GM23248 (cell line): ENCODE results near the gene RCAN2. TPM values are rescaled to one million over a fixed set of nuclear protein-coding genes. Genes with fewer than 3 reads are reported as not detected.

Experiments used
- DNase-seq: peaks from one replicate; pipeline ENCODE4 v3.0.0-alpha.2; 2015
- H2AFZ ChIP-seq: fragments of 200-600 bp; sonication (generic); 2 replicates; pipeline ENCODE4 v1.6.1; 2016; ENCODE audit warnings: antibody characterized with exemption
- H3F3A ChIP-seq: fragments of 200-600 bp; sonication (generic); 2 replicates; pipeline ENCODE4 v1.6.1; 2016; ENCODE audit warnings: mild to moderate bottlenecking, antibody characterized with exemption, mixed run types; ENCODE audit not compliant: insufficient read depth
- H3K27ac ChIP-seq: fragments of 200-600 bp; sonication (generic); 2 replicates; pipeline ENCODE4 v1.5.1; 2016; ENCODE audit warnings: mild to moderate bottlenecking
- H3K27me3 ChIP-seq: fragments of 200-600 bp; sonication (generic); replicated peaks from 2 replicates; pipeline ENCODE4 v1.6.1; 2016; ENCODE audit warnings: mild to moderate bottlenecking; ENCODE audit not compliant: insufficient read depth
- H3K36me3 ChIP-seq: fragments of 200-600 bp; sonication (generic); 2 replicates; pipeline ENCODE4 v1.6.1; 2016; ENCODE audit warnings: low read depth, mild to moderate bottlenecking
- H3K4me1 ChIP-seq: fragments of 200-600 bp; sonication (generic); 2 replicates; pipeline ENCODE4 v1.6.1; 2016; ENCODE audit warnings: mild to moderate bottlenecking; ENCODE audit not compliant: insufficient read depth
- H3K4me2 ChIP-seq: fragments of 200-600 bp; sonication (generic); one replicate; pipeline ENCODE4 v1.6.1; 2016; ENCODE audit warnings: mild to moderate bottlenecking; ENCODE audit not compliant: unreplicated experiment
- H3K4me3 ChIP-seq: fragments of 200-600 bp; sonication (generic); 2 replicates; pipeline ENCODE4 v1.5.1; 2016; ENCODE audit warnings: mild to moderate bottlenecking
- H3K79me2 ChIP-seq: fragments of 200-600 bp; sonication (generic); 2 replicates; pipeline ENCODE4 v1.6.1; 2016; ENCODE audit warnings: mild to moderate bottlenecking; ENCODE audit not compliant: insufficient read depth
- H3K9ac ChIP-seq: fragments of 200-600 bp; sonication (generic); 2 replicates; pipeline ENCODE4 v1.6.1; 2016; ENCODE audit warnings: mild to moderate bottlenecking
- H3K9me2 ChIP-seq: fragments of 200-600 bp; sonication (generic); 2 replicates; pipeline ENCODE4 v1.6.1; 2016; ENCODE audit warnings: mixed run types, mild to moderate bottlenecking, moderate library complexity; ENCODE audit not compliant: insufficient read depth
- H3K9me3 ChIP-seq: fragments of 200-600 bp; sonication (generic); one replicate; pipeline ENCODE4 v1.6.1; 2017; ENCODE audit warnings: low read depth
- H4K20me1 ChIP-seq: fragments of 200-600 bp; sonication (generic); 2 replicates; pipeline ENCODE4 v1.6.0; 2016; ENCODE audit not compliant: insufficient read depth
- EZH2 ChIP-seq: fragments of 200-600 bp; sonication (generic); IDR thresholded peaks from 2 replicates; pipeline ENCODE4 v1.6.1; 2018; ENCODE audit warnings: antibody characterized with exemption, mild to moderate bottlenecking; ENCODE audit not compliant: insufficient read depth, poor library complexity, severe bottlenecking
- EZH2phosphoT487 ChIP-seq: fragments of 200-600 bp; sonication (generic); IDR thresholded peaks from 2 replicates; pipeline ENCODE4 v1.6.1; 2018; ENCODE audit warnings: antibody characterized with exemption, moderate library complexity, mild to moderate bottlenecking, low read depth; ENCODE audit not compliant: insufficient read depth
- WGBS, 2 experiments: methylation state at CpG; one replicate each; pipeline ENCODE4 v1.1.6; 2015 to 2017; ENCODE audit warnings: low lambda C conversion rate in 2 of 2, low coverage in 1 of 2; ENCODE audit errors: missing lambda C conversion rate in 2 of 2; 5-methylcytosine and 5-hydroxymethylcytosine counted together
- in situ Hi-C: fragments of 300-500 bp; cut with MboI; formaldehyde crosslinking; loops from 2 replicates; pipeline ENCODE4 v1.15.0; 2020
- polyA plus RNA-seq: library from polyadenylated mRNA; unstranded; fragments of >200 nt; fragmentation: Nextera tagmentation; extraction: Ambion mirVana; gene quantifications from 2 replicates; pipeline ENCODE4 v1.2.1, GENCODE V29; 2016
- total RNA-seq: library from RNA; depleted of rRNA; stranded (reverse); fragments of >200 nt; shearing (Covaris generic); gene quantifications from 2 replicates; pipeline ENCODE4 v1.2.3, GENCODE V29; 2014

Gene RCAN2
- total and polyA plus RNA-seq, 2 experiments from 2014 or later: 6.5 to 8.8 TPM

DNA sequence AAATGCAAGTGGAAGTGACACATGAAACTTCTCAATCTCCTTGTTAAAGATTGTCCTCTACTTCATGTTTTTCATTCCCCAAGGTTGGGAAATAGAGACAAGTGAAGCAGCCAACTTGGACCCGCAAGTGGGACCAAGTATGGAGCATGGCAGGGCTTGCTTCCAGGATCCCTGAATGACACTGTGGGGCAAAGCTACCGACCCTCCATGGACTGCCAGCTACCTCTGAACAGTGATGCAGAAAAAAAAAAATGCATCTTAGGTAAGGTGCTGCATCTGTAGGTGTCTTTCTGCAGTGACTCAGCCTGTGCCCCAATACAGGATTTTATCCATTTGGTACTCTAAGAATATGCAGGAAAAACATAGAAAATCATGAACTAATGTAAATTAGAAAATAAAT is 201.4 kb downstream of the RCAN2 start:
- no peak overlapping the region for H3K27ac ChIP-seq
- H3K79me2 ChIP-seq: no peaks in the 10 kb centered on the region
- H3F3A ChIP-seq: no peaks in the 10 kb centered on the region
- H3K9ac ChIP-seq: no peak overlapping the region
- DNase-seq: no peak
- TF ChIP-seq EZH2 (no peak), EZH2phosphoT487 (no peak)
- no peaks in the 10 kb centered on the region for H4K20me1 ChIP-seq
- no peaks in the 10 kb centered on the region for H3K9me3 ChIP-seq
- no peaks in the 10 kb centered on the region for H3K27me3 ChIP-seq
- no peaks in the 10 kb centered on the region for H3K9me2 ChIP-seq
- H3K36me3 ChIP-seq: no peaks in the 10 kb centered on the region
- no peak overlapping the region for H2AFZ ChIP-seq
- H3K4me3 ChIP-seq: no peak overlapping the region
- in situ Hi-C loops: no loop called here
- 50 to 57% methylated on average over 2 of the region's 2 CpGs for WGBS, 2 experiments
- no peak overlapping the region for H3K4me2 ChIP-seq
- no peaks in the 10 kb centered on the region for H3K4me1 ChIP-seq

GRCh38 chr6:46288835-46289234 is 202.4 kb downstream of the RCAN2 start:
- no peaks in the 10 kb centered on the region for H3K27me3 ChIP-seq
- H3K9me2 ChIP-seq: no peaks in the 10 kb centered on the region
- H3K4me3 ChIP-seq: no peak overlapping the region
- no peaks in the 10 kb centered on the region for H3K36me3 ChIP-seq
- H3K9ac ChIP-seq: no peak overlapping the region
- 91 to 98% methylated on average over 3 of the region's 3 CpGs for WGBS, 2 experiments
- in situ Hi-C loops: no loop called here
- no peak for DNase-seq
- H3K4me1 ChIP-seq: no peaks in the 10 kb centered on the region
- no peak overlapping the region for H3K27ac ChIP-seq
- H3K79me2 ChIP-seq: no peaks in the 10 kb centered on the region
- no peak for TF ChIP-seq EZH2phosphoT487
- TF ChIP-seq EZH2: no peak
- H2AFZ ChIP-seq: no peak overlapping the region
- no peaks in the 10 kb centered on the region for H4K20me1 ChIP-seq
- H3K9me3 ChIP-seq: no peaks in the 10 kb centered on the region
- H3F3A ChIP-seq: no peaks in the 10 kb centered on the region
- H3K4me2 ChIP-seq: no peak overlapping the region

- H3K79me2 ChIP-seq: no peaks in the 10 kb centered on the region
- no peak overlapping the region for H2AFZ ChIP-seq
- no peaks in the 10 kb centered on the region for H3K27me3 ChIP-seq
- TF ChIP-seq EZH2: no peak
- no peak for TF ChIP-seq EZH2phosphoT487
- H3K4me2 ChIP-seq: no peak overlapping the region
- WGBS, 2 experiments: 91 to 94% methylated on average over 5 of the region's 5 CpGs
- no peak overlapping the region for H3K9ac ChIP-seq
- no peaks in the 10 kb centered on the region for H3K9me3 ChIP-seq
- H3K36me3 ChIP-seq: no peaks in the 10 kb centered on the region
- DNase-seq: no peak
- H4K20me1 ChIP-seq: no peaks in the 10 kb centered on the region
- no peaks in the 10 kb centered on the region for H3K9me2 ChIP-seq
- H3K27ac ChIP-seq: no peak overlapping the region
- H3F3A ChIP-seq: no peaks in the 10 kb centered on the region
- in situ Hi-C loops: no loop called here
- H3K4me1 ChIP-seq: no peaks in the 10 kb centered on the region
- H3K4me3 ChIP-seq: no peak overlapping the region
Observed at GRCh38 chr6:46287681-46288080, 203.6 kb downstream of the RCAN2 start.

GRCh38 chr6:46287043-46287442 is 204.2 kb downstream of the RCAN2 start:
- Histone ChIP-seq H4K20me1 (no peaks in the 10 kb centered on the region), H3K9ac (no peak overlapping the region), H3K79me2 (no peaks in the 10 kb centered on the region), H3K27ac (no peak overlapping the region), H3K4me1 (no peaks in the 10 kb centered on the region), H2AFZ (no peak overlapping the region), H3K9me3 (no peaks in the 10 kb centered on the region), H3F3A (no peaks in the 10 kb centered on the region), H3K27me3 (no peaks in the 10 kb centered on the region), H3K4me3 (no peak overlapping the region), H3K9me2 (no peaks in the 10 kb centered on the region), H3K36me3 (no peaks in the 10 kb centered on the region), H3K4me2 (no peak overlapping the region)
- WGBS, 2 experiments: 89 to 100% methylated on average over 2 of the region's 2 CpGs
- no peak for DNase-seq
- in situ Hi-C loops: no loop called here
- no peak for TF ChIP-seq EZH2
- no peak for TF ChIP-seq EZH2phosphoT487

DNA sequence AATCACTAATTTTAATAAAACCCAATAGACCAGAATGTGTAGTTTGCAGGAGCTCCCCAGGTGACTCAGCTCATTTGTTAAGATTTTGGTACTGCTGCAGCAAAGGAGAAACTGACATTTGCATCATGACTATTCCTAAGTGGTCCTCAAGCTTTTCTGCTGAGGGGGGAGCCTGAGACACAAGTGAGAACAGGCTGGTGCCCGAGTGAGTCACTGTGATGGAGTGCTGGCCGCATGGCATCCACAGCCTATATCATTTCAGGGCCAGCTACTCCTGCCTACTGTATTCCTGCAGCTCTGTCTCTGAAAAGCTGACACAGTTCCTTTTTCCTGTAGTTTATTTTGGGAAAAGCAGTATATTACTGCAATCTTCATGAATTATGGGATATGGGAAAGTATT is 206.8 kb downstream of the RCAN2 start:
- TF ChIP-seq EZH2phosphoT487 (no peak), EZH2 (no peak)
- H4K20me1 ChIP-seq: no peaks in the 10 kb centered on the region
- H3K4me1 ChIP-seq: peaks cover 11% of the 10 kb centered on the region
- H3F3A ChIP-seq: peaks cover 11% of the 10 kb centered on the region; the same call in 1 of the 2 replicates
- H3K9me3 ChIP-seq: no peaks in the 10 kb centered on the region
- in situ Hi-C loops: no loop called here
- no peaks in the 10 kb centered on the region for H3K9me2 ChIP-seq
- H3K4me2 ChIP-seq: no peak overlapping the region
- no peak overlapping the region for H3K9ac ChIP-seq
- H3K79me2 ChIP-seq: no peaks in the 10 kb centered on the region
- no peaks in the 10 kb centered on the region for H3K36me3 ChIP-seq
- no peak overlapping the region for H3K27ac ChIP-seq
- no peak for DNase-seq
- 86 to 94% methylated on average over 2 of the region's 2 CpGs for WGBS, 2 experiments
- H3K27me3 ChIP-seq: no peaks in the 10 kb centered on the region
- H2AFZ ChIP-seq: no peak overlapping the region
- no peak overlapping the region for H3K4me3 ChIP-seq
